GM23338 (cell line): ENCODE measurements around the gene HSPBAP1. TPM values are rescaled to one million over a fixed set of nuclear protein-coding genes. Genes with fewer than 3 reads are reported as not detected.
A peak's percentile ranks its signal among the peaks of the same experiment; 100 is the strongest.
"Not testable (repeated sequence)": the region's sequence is repeated elsewhere in the genome, so short reads cannot be mapped to it uniquely, and the experiment has no call there.

Source experiments
- ATAC-seq: fragments of 200-7000 bp; cut with Tn5 transposase; 3 replicates; pipeline ENCODE4 v1.9.1; 2020
- DNase-seq: peaks from one replicate; pipeline ENCODE4 v3.0.0-alpha.2; 2015; ENCODE audit warnings: low spot score
- H2AFZ ChIP-seq: fragments of 200-600 bp; sonication (generic); 2 replicates; pipeline ENCODE4 v1.8.0; 2016; ENCODE audit warnings: antibody characterized with exemption, mild to moderate bottlenecking, moderate library complexity
- H3F3A ChIP-seq: fragments of 200-600 bp; sonication (generic); replicated peaks from 2 replicates; pipeline ENCODE4 v1.8.0; 2017; ENCODE audit warnings: antibody characterized with exemption, mixed run types, low read depth
- H3K27ac ChIP-seq: fragments of 200-600 bp; sonication (generic); 2 replicates; pipeline ENCODE4 v1.6.1; 2016; ENCODE audit warnings: low read depth
- H3K27me3 ChIP-seq: fragments of 200-600 bp; sonication (generic); 2 replicates; pipeline ENCODE4 v1.8.0; 2016; ENCODE audit warnings: mild to moderate bottlenecking, mixed run types, moderate library complexity; ENCODE audit not compliant: insufficient read depth
- H3K36me3 ChIP-seq: fragments of 200-600 bp; sonication (generic); 2 replicates; pipeline ENCODE4 v1.8.0; 2016; ENCODE audit warnings: mild to moderate bottlenecking; ENCODE audit not compliant: insufficient read depth
- H3K4me1 ChIP-seq: fragments of 200-600 bp; sonication (generic); 2 replicates; pipeline ENCODE4 v1.8.0; 2016; ENCODE audit warnings: mild to moderate bottlenecking, moderate library complexity; ENCODE audit not compliant: insufficient read depth
- H3K4me2 ChIP-seq: fragments of 200-600 bp; sonication (generic); 2 replicates; pipeline ENCODE4 v1.7.1; 2017; ENCODE audit warnings: mixed run types
- H3K4me3 ChIP-seq: fragments of 200-600 bp; sonication (generic); 2 replicates; pipeline ENCODE4 v1.6.1; 2016; ENCODE audit warnings: mixed run types
- H3K79me2 ChIP-seq: fragments of 200-600 bp; sonication (generic); replicated peaks from 2 replicates; pipeline ENCODE4 v1.8.0; 2017; ENCODE audit warnings: mild to moderate bottlenecking; ENCODE audit not compliant: insufficient read depth
- H3K9me2 ChIP-seq: fragments of 200-600 bp; sonication (generic); 2 replicates; pipeline ENCODE4 v1.8.0; 2017; ENCODE audit not compliant: insufficient read depth
- H4K20me1 ChIP-seq: fragments of 200-600 bp; sonication (generic); replicated peaks from 2 replicates; pipeline ENCODE4 v1.8.0; 2017; ENCODE audit warnings: mild to moderate bottlenecking; ENCODE audit not compliant: insufficient read depth
- H3K27ac Mint-ChIP-seq: 2 replicates; pipeline ENCODE4 v1.8.0; 2020; ENCODE audit warnings: inconsistent platforms, mild to moderate bottlenecking, moderate library complexity, mixed read lengths
- H3K27me3 Mint-ChIP-seq: 3 replicates; pipeline ENCODE4 v1.8.0; 2022; ENCODE audit warnings: low read depth, mild to moderate bottlenecking, moderate library complexity, mixed read lengths, inconsistent platforms; ENCODE audit not compliant: insufficient read depth, poor library complexity
- H3K36me3 Mint-ChIP-seq: 3 replicates; pipeline ENCODE4 v1.8.0; 2021; ENCODE audit warnings: low read depth, mild to moderate bottlenecking, inconsistent platforms, moderate library complexity, mixed read lengths
- H3K4me1 Mint-ChIP-seq: 3 replicates; pipeline ENCODE4 v1.8.0; 2020; ENCODE audit warnings: mild to moderate bottlenecking, inconsistent platforms, mixed read lengths
- H3K4me3 Mint-ChIP-seq: 3 replicates; pipeline ENCODE4 v1.8.0; 2021; ENCODE audit warnings: moderate library complexity, mild to moderate bottlenecking, inconsistent platforms, mixed read lengths
- H3K9me3 Mint-ChIP-seq: 3 replicates; pipeline ENCODE4 v1.8.0; 2020; ENCODE audit warnings: moderate library complexity, mild to moderate bottlenecking, inconsistent platforms, mixed read lengths
- ETS1 ChIP-seq: IDR thresholded peaks from 2 replicates; pipeline ENCODE4 v1.6.1; 2016; ENCODE audit warnings: antibody characterized with exemption
- EZH2 ChIP-seq: fragments of 200-600 bp; sonication (generic); IDR thresholded peaks from one replicate; pipeline ENCODE4 v1.8.0; 2017; ENCODE audit warnings: antibody characterized with exemption, mild to moderate bottlenecking, low read depth; ENCODE audit not compliant: unreplicated experiment
- JUNB ChIP-seq: IDR thresholded peaks from one replicate; pipeline ENCODE4 v1.6.1; 2016; ENCODE audit warnings: antibody characterized with exemption; ENCODE audit not compliant: unreplicated experiment
- REST ChIP-seq: IDR thresholded peaks from one replicate; pipeline ENCODE4 v1.6.1; 2018; ENCODE audit warnings: antibody characterized with exemption; ENCODE audit not compliant: unreplicated experiment
- polyA plus RNA-seq: library from polyadenylated mRNA; unstranded; fragments of >200 nt; fragmentation: Nextera tagmentation; extraction: Ambion mirVana; gene quantifications from 2 replicates; pipeline ENCODE4 v1.2.1, GENCODE V29; 2016
- total RNA-seq: library from RNA; depleted of rRNA; stranded (reverse); fragments of >200 nt; shearing (Covaris generic); gene quantifications from 2 replicates; pipeline ENCODE4 v1.2.3, GENCODE V29; 2014
- TF ChIP-seq, protein P1 (sequence below), 2 experiments: fragments of 200-600 bp in 1 of 2; sonication (generic) in 1 of 2; conservative IDR thresholded peaks; 2 replicates each; pipeline versions ENCODE4 v1.5.1 to v1.6.1; 2016 to 2017; ENCODE audit warnings: antibody characterized with exemption in 2 of 2, low read depth in 2 of 2, mild to moderate bottlenecking in 2 of 2, moderate library complexity in 1 of 2

The HSPBAP1 gene
- total and polyA plus RNA-seq, 2 experiments from 2014 or later, result 8.0 to 11.7 TPM

DNA sequence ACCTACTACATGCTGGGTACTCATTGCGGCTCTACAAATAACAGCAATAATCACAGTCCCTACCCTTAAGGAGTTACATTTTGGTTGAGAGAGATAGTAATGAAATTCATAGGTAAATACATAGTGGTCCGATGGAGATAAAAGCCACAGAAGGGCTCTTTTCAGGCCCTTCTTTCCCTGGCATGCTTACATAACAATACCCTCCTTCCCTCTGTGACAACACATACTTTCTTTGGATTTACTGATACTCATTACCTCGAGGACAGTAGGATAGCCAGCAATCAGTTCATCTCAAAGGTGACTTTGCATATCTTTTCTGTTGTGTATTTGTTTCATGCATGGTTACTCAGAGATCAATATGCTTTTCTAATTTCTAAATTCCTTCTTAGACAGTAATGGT, 54.5 kb downstream of the HSPBAP1 start:
- H2AFZ ChIP-seq, result no peak overlapping the region
- no peaks in the 10 kb centered on the region; the same call in 1 of the 2 replicates for H3K36me3 ChIP-seq
- no peak overlapping the region for H3K4me3 ChIP-seq
- peaks cover 8% of the 10 kb centered on the region; the same call in 1 of the 2 replicates for H3K4me1 ChIP-seq
- H3K9me2 ChIP-seq, result no peaks in the 10 kb centered on the region
- peak; percentile 43 for DNase-seq
- H4K20me1 ChIP-seq, result no peaks in the 10 kb centered on the region
- Mint-ChIP-seq H3K27ac (no peak overlapping the region), H3K36me3 (peaks cover 47% of the 10 kb centered on the region), H3K9me3 (peaks cover 9% of the 10 kb centered on the region; the same call in 1 of the 3 replicates), H3K4me3 (no peak overlapping the region), H3K27me3 (no peaks in the 10 kb centered on the region), H3K4me1 (peaks cover 10% of the 10 kb centered on the region; the same call in 2 of the 3 replicates)
- H3K27me3 ChIP-seq, result no peaks in the 10 kb centered on the region
- 0 out of 2 replicates have a peak overlapping the region, but pooled peaks have one; percentile 6 for H3K27ac ChIP-seq
- ATAC-seq, result peak; percentile 86
- H3K79me2 ChIP-seq, result no peaks in the 10 kb centered on the region
- TF ChIP-seq EZH2 (no peak), REST (no peak), ETS1 (no peak), JUNB (no peak)
- TF ChIP-seq, protein P1, sequence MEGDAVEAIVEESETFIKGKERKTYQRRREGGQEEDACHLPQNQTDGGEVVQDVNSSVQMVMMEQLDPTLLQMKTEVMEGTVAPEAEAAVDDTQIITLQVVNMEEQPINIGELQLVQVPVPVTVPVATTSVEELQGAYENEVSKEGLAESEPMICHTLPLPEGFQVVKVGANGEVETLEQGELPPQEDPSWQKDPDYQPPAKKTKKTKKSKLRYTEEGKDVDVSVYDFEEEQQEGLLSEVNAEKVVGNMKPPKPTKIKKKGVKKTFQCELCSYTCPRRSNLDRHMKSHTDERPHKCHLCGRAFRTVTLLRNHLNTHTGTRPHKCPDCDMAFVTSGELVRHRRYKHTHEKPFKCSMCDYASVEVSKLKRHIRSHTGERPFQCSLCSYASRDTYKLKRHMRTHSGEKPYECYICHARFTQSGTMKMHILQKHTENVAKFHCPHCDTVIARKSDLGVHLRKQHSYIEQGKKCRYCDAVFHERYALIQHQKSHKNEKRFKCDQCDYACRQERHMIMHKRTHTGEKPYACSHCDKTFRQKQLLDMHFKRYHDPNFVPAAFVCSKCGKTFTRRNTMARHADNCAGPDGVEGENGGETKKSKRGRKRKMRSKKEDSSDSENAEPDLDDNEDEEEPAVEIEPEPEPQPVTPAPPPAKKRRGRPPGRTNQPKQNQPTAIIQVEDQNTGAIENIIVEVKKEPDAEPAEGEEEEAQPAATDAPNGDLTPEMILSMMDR (conservative IDR thresholded peaks at IDR 0.05; ENCODE audit: low read depth in 2 of 2), result no peak
- no peak overlapping the region; the same call in 1 of the 2 replicates for H3K4me2 ChIP-seq
- H3F3A ChIP-seq, result no peaks in the 10 kb centered on the region

- H3K27me3 ChIP-seq, H3K4me3 ChIP-seq, H3F3A ChIP-seq, ATAC-seq, H3K4me2 ChIP-seq, H2AFZ ChIP-seq, DNase-seq, H3K4me1 Mint-ChIP-seq, H3K36me3 ChIP-seq, H3K27ac ChIP-seq, H4K20me1 ChIP-seq, H3K9me2 ChIP-seq, H3K27ac Mint-ChIP-seq, H3K4me3 Mint-ChIP-seq, H3K79me2 ChIP-seq, H3K4me1 ChIP-seq: not testable (repeated sequence)
- Mint-ChIP-seq H3K27me3 (peaks cover 16% of the 10 kb centered on the region), H3K9me3 (peaks cover 40% of the 10 kb centered on the region), H3K36me3 (peaks cover 42% of the 10 kb centered on the region)
These were observed 60.7 kb downstream of the HSPBAP1 start for GRCh38 chr3:122732682-122733525.
